ENCODE measurements around the gene KCTD16. TPM values are rescaled to one million over a fixed set of nuclear protein-coding genes. Genes with fewer than 3 reads are reported as not detected.
A peak's percentile ranks its signal among the peaks of the same experiment; 100 is the strongest.

KCTD16 gene
- total RNA-seq, 4 donors from 2014 or later, result 0.03 TPM; not detected in 3

- no peaks in the 10 kb centered on the region for H3K4me1 ChIP-seq
- H3K9me3 ChIP-seq, result no peaks in the 10 kb centered on the region
- H3K27ac ChIP-seq, result no peak overlapping the region
- WGBS, result 96% methylated on average over 2 of the region's 2 CpGs
- TF ChIP-seq EP300 (IDR thresholded peaks at IDR 0.05) (no peak), POLR2A (IDR thresholded peaks at IDR 0.05) (no peak), CTCF (IDR thresholded peaks at IDR 0.05) (no peak), POLR2AphosphoS5 (IDR thresholded peaks at IDR 0.05) (no peak)
- H3K36me3 ChIP-seq, result no peaks in the 10 kb centered on the region
- H3K4me3 ChIP-seq, result no peak overlapping the region
- no peak for DNase-seq (ENCODE audit: low spot score in 2 of 2)
- H3K27me3 ChIP-seq, result no peaks in the 10 kb centered on the region
These were observed 36.4 kb upstream of the KCTD16 start for GRCh38 chr5:144134194-144134826.

GRCh38 chr5:144135113-144135762 lies 35.4 kb upstream of the KCTD16 start:
- no peak for DNase-seq (ENCODE audit: low spot score in 2 of 2)
- Histone ChIP-seq H3K4me3 (no peak overlapping the region), H3K27me3 (no peaks in the 10 kb centered on the region), H3K4me1 (no peaks in the 10 kb centered on the region), H3K36me3 (no peaks in the 10 kb centered on the region), H3K27ac (no peak overlapping the region), H3K9me3 (no peaks in the 10 kb centered on the region)
- 82% methylated on average over 3 of the region's 3 CpGs for WGBS
- TF ChIP-seq POLR2AphosphoS5 (IDR thresholded peaks at IDR 0.05) (no peak), POLR2A (IDR thresholded peaks at IDR 0.05) (no peak), CTCF (IDR thresholded peaks at IDR 0.05) (no peak), EP300 (IDR thresholded peaks at IDR 0.05) (no peak)

GRCh38 chr5:144139586-144139985 lies 31.1 kb upstream of the KCTD16 start:
- peak in 1 of 2 donors; percentile 59 for DNase-seq (ENCODE audit: low spot score in 2 of 2)
- no peaks in the 10 kb centered on the region for H3K27me3 ChIP-seq
- H3K27ac ChIP-seq, result no peak overlapping the region
- no peak overlapping the region for H3K4me3 ChIP-seq
- no peaks in the 10 kb centered on the region for H3K9me3 ChIP-seq
- no peak for TF ChIP-seq EP300 (IDR thresholded peaks at IDR 0.05)
- TF ChIP-seq POLR2A (IDR thresholded peaks at IDR 0.05), result no peak
- no peak for TF ChIP-seq POLR2AphosphoS5 (IDR thresholded peaks at IDR 0.05)
- no peak for TF ChIP-seq CTCF (IDR thresholded peaks at IDR 0.05)
- WGBS, result 66% methylated on average over 5 of the region's 5 CpGs
- no peaks in the 10 kb centered on the region for H3K4me1 ChIP-seq
- H3K36me3 ChIP-seq, result no peaks in the 10 kb centered on the region

- no peaks in the 10 kb centered on the region for H3K36me3 ChIP-seq
- TF ChIP-seq CTCF (IDR thresholded peaks at IDR 0.05) (no peak), POLR2A (IDR thresholded peaks at IDR 0.05) (no peak), POLR2AphosphoS5 (IDR thresholded peaks at IDR 0.05) (no peak), EP300 (IDR thresholded peaks at IDR 0.05) (no peak)
- no peaks in the 10 kb centered on the region for H3K4me1 ChIP-seq
- no peak overlapping the region for H3K4me3 ChIP-seq
- H3K27me3 ChIP-seq, result no peaks in the 10 kb centered on the region
- no peaks in the 10 kb centered on the region for H3K9me3 ChIP-seq
- WGBS, result 87% methylated on average over 2 of the region's 2 CpGs
- no peak overlapping the region for H3K27ac ChIP-seq
- no peak for DNase-seq (ENCODE audit: low spot score in 2 of 2)
These were observed 29.1 kb upstream of the KCTD16 start for GRCh38 chr5:144141585-144141984.

- TF ChIP-seq CTCF (IDR thresholded peaks at IDR 0.05), result peak; percentile 6 to 51
- TF ChIP-seq POLR2A (IDR thresholded peaks at IDR 0.05), result no peak
- no peaks in the 10 kb centered on the region for H3K9me3 ChIP-seq
- no peaks in the 10 kb centered on the region for H3K36me3 ChIP-seq
- 7% methylated on average over 2 of the region's 2 CpGs for WGBS
- H3K27me3 ChIP-seq, result no peaks in the 10 kb centered on the region
- H3K27ac ChIP-seq, result no peak overlapping the region
- DNase-seq (ENCODE audit: low spot score in 2 of 2), result no peak
- no peaks in the 10 kb centered on the region for H3K4me1 ChIP-seq
- no peak overlapping the region for H3K4me3 ChIP-seq
These were observed 28.4 kb upstream of the KCTD16 start for GRCh38 chr5:144142139-144142823.

All from suprapubic skin (tissue), 4 donors.